ENCODE data around the gene MREG.

Gene MREG

DNA sequence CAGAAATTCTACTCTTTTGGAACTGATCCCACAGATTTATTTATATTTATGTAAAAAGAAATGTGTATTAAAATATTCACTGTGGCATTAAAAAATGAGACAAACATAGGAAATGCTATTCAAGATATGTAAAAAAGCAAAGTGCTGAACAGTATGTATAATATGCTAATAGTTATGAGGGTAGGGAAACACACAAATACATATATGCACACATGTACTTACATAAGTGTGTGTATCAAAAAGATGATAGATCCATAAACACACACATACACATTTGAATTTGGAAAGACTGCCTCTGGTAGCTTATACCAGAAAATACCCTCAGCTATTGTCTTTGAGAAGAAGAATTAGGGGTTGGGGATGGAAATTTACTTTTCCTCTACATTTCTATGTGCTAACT, 103.2 kb downstream of the MREG start:
- TF ChIP-seq, protein P1, sequence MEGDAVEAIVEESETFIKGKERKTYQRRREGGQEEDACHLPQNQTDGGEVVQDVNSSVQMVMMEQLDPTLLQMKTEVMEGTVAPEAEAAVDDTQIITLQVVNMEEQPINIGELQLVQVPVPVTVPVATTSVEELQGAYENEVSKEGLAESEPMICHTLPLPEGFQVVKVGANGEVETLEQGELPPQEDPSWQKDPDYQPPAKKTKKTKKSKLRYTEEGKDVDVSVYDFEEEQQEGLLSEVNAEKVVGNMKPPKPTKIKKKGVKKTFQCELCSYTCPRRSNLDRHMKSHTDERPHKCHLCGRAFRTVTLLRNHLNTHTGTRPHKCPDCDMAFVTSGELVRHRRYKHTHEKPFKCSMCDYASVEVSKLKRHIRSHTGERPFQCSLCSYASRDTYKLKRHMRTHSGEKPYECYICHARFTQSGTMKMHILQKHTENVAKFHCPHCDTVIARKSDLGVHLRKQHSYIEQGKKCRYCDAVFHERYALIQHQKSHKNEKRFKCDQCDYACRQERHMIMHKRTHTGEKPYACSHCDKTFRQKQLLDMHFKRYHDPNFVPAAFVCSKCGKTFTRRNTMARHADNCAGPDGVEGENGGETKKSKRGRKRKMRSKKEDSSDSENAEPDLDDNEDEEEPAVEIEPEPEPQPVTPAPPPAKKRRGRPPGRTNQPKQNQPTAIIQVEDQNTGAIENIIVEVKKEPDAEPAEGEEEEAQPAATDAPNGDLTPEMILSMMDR (IDR thresholded peaks at IDR 0.05) = no peak
- no peak overlapping the region for H3K27ac ChIP-seq
- H3K27me3 ChIP-seq = no peaks in the 10 kb centered on the region
- H3K36me3 ChIP-seq = no peaks in the 10 kb centered on the region
- intact Hi-C loops (cut with DNase I; ENCODE audit: low total_unique reads) = no loop called here
- H3K9me3 ChIP-seq = no peaks in the 10 kb centered on the region
- no peak for DNase-seq
- no peaks in the 10 kb centered on the region for H3K4me1 ChIP-seq
- no peak overlapping the region for H3K4me3 ChIP-seq

DNA sequence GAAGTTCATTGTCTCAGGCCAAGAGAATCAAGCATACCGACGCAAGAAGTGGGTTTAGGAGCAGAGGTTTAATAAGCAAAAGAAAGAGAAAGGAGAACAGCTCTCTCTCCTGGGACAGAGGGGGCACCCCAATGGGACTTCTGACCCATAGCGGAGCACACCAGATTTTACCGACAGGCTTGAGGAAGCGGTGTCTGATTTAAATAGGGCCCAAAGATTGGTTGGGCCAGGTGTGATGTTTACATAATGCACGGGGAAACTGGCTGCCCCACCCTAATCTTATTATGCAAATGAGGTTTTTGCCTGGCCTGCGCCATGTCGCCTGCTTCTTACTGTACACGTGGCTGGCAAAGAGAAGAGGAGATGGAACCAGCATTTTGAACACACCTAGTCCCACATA, 106.2 kb downstream of the MREG start:
- TF ChIP-seq, protein P1 (IDR thresholded peaks at IDR 0.05) = no peak
- Histone ChIP-seq H3K27ac (no peak overlapping the region), H3K4me3 (no peak overlapping the region), H3K4me1 (no peaks in the 10 kb centered on the region), H3K9me3 (no peaks in the 10 kb centered on the region), H3K27me3 (no peaks in the 10 kb centered on the region), H3K36me3 (no peaks in the 10 kb centered on the region)
- intact Hi-C loops (cut with DNase I; ENCODE audit: low total_unique reads) = no loop called here
- no peak for DNase-seq

GRCh38 chr2:215906458-215906857, 106.9 kb downstream of the MREG start:
- intact Hi-C loops (cut with DNase I; ENCODE audit: low total_unique reads) = no loop called here
- TF ChIP-seq, protein P1 (IDR thresholded peaks at IDR 0.05) = no peak
- no peaks in the 10 kb centered on the region for H3K27me3 ChIP-seq
- no peaks in the 10 kb centered on the region for H3K9me3 ChIP-seq
- H3K36me3 ChIP-seq = no peaks in the 10 kb centered on the region
- DNase-seq = no peak
- no peak overlapping the region for H3K27ac ChIP-seq
- H3K4me1 ChIP-seq = no peaks in the 10 kb centered on the region
- H3K4me3 ChIP-seq = no peak overlapping the region

- intact Hi-C loops (cut with DNase I; ENCODE audit: low total_unique reads) = no loop called here
- no peaks in the 10 kb centered on the region for H3K4me1 ChIP-seq
- H3K4me3 ChIP-seq = no peak overlapping the region
- no peak for DNase-seq
- H3K36me3 ChIP-seq = no peaks in the 10 kb centered on the region
- H3K27me3 ChIP-seq = no peaks in the 10 kb centered on the region
- TF ChIP-seq, protein P1 (IDR thresholded peaks at IDR 0.05) = no peak
- H3K9me3 ChIP-seq = no peaks in the 10 kb centered on the region
- no peak overlapping the region for H3K27ac ChIP-seq
These were observed 107.7 kb downstream of the MREG start for GRCh38 chr2:215905691-215906090.

GRCh38 chr2:215904101-215904500, 109.2 kb downstream of the MREG start:
- H3K4me3 ChIP-seq = no peak overlapping the region
- no peak for DNase-seq
- peaks cover 0 to 8% (median 0%) of the 10 kb centered on the region in 4 donors for H3K4me1 ChIP-seq
- TF ChIP-seq, protein P1 (IDR thresholded peaks at IDR 0.05) = no peak
- no peak overlapping the region for H3K27ac ChIP-seq
- H3K9me3 ChIP-seq = no peaks in the 10 kb centered on the region
- intact Hi-C loops (cut with DNase I; ENCODE audit: low total_unique reads) = no loop called here
- H3K27me3 ChIP-seq = no peaks in the 10 kb centered on the region
- H3K36me3 ChIP-seq = no peaks in the 10 kb centered on the region

- Histone ChIP-seq H3K27me3 (no peaks in the 10 kb centered on the region), H3K36me3 (no peaks in the 10 kb centered on the region), H3K4me1 (peaks cover 0 to 17% (median 0%) of the 10 kb centered on the region in 4 donors), H3K4me3 (no peak overlapping the region), H3K27ac (no peak overlapping the region), H3K9me3 (no peaks in the 10 kb centered on the region)
- intact Hi-C loops (cut with DNase I; ENCODE audit: low total_unique reads) = no loop called here
- DNase-seq = no peak
- TF ChIP-seq, protein P1 (IDR thresholded peaks at IDR 0.05) = no peak
These were observed 110.1 kb downstream of the MREG start for GRCh38 chr2:215903203-215903602.

Data from tibial artery (tissue), 4 donors.